Activated T-cell treated with anti-CD3 and anti-CD28 coated beads, Interleukin-2, amount 50 U/mL, for 4 hours (primary cell): ENCODE data around the gene LRRK1. TPM values are rescaled to one million over a fixed set of nuclear protein-coding genes. Genes with fewer than 3 reads are reported as not detected.
"Not testable (repeated sequence)": the region's sequence is repeated elsewhere in the genome, so short reads cannot be mapped to it uniquely, and the experiment has no call there.

Source experiments
- ATAC-seq, 2 donors: fragments of 200-7000 bp; cut with Tn5 transposase; one replicate each; pipeline ENCODE4 v1.10.0; 2021
- DNase-seq: peaks from one replicate; pipeline ENCODE4 v3.0.0-alpha.2; 2020
- H3K27me3 Mint-ChIP-seq: one replicate; pipeline ENCODE4 v1.8.0; 2021; ENCODE audit warnings: low read depth, mixed read lengths
- H3K36me3 Mint-ChIP-seq: one replicate; pipeline ENCODE4 v1.8.0; 2022; ENCODE audit warnings: mixed read lengths; ENCODE audit not compliant: insufficient read depth
- H3K4me1 Mint-ChIP-seq: one replicate; pipeline ENCODE4 v1.8.0; 2021; ENCODE audit warnings: low read depth, mixed read lengths
- H3K4me3 Mint-ChIP-seq: one replicate; pipeline ENCODE4 v1.8.0; 2021; ENCODE audit warnings: mild to moderate bottlenecking, moderate library complexity, mixed read lengths
- H3K9me3 Mint-ChIP-seq: one replicate; pipeline ENCODE4 v1.8.0; 2021; ENCODE audit warnings: mixed read lengths
- total RNA-seq, 3 donors: library from RNA; stranded (reverse); gene quantifications; one replicate each; pipeline ENCODE4 v1.2.1, GENCODE V29; 2021

The LRRK1 gene
- total RNA-seq, 3 donors from 2014 or later: 0.55 to 1.8 (median 1.6) TPM

DNA sequence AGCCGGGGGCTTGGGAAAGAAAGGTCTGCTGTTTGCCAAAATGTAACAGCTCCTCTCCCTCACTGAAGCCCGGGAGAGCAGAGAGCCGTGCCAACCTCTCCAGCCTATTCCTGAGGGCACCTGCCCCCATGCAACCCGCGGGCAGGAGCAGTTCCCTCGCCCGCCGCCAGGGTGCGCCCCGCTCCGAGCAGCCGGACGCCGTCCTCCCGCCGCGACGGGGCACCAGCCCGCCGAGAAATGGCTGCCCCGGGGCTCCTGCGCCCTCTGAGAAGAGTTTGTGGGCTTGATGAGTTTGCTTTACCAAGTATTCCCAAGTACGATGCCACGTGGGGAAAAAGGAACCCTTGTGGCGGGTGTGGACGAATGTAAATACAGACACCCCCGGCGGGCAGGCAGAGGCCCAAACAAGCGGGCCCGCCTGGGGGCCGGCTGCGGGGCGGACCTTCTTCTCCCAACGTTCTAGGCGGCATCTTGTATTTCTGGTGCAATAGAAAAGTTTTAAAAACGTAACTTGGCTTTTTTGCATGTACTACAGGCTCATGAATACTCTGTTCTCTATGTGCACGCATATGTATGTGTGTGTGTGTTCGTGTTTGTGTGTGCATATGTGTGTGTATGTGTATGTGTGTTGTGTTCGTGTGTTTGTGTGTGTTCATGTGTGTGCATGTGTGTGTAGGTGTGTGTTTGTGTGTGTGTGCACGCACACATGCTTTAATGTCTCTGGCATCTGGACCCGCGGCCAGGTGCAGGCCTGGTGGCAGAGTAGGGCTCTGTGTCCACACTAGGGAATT lies 169.8 kb downstream of the LRRK1 start:
- Mint-ChIP-seq H3K36me3 (no peaks in the 10 kb centered on the region), H3K4me1 (no peaks in the 10 kb centered on the region), H3K4me3 (no peak overlapping the region), H3K9me3 (no peaks in the 10 kb centered on the region), H3K27me3 (peaks cover 1% of the 10 kb centered on the region)
- peak; percentile 84 for DNase-seq
- peak; percentile 90 to 95 for ATAC-seq

- H3K9me3 Mint-ChIP-seq: no peaks in the 10 kb centered on the region
- peaks cover 3% of the 10 kb centered on the region for H3K27me3 Mint-ChIP-seq
- no peak overlapping the region for H3K4me3 Mint-ChIP-seq
- no peaks in the 10 kb centered on the region for H3K4me1 Mint-ChIP-seq
- ATAC-seq: no peak
- no peaks in the 10 kb centered on the region for H3K36me3 Mint-ChIP-seq
- DNase-seq: no peak
Measured at GRCh38 chr15:101089579-101090427, 170.6 kb downstream of the LRRK1 start.

DNA sequence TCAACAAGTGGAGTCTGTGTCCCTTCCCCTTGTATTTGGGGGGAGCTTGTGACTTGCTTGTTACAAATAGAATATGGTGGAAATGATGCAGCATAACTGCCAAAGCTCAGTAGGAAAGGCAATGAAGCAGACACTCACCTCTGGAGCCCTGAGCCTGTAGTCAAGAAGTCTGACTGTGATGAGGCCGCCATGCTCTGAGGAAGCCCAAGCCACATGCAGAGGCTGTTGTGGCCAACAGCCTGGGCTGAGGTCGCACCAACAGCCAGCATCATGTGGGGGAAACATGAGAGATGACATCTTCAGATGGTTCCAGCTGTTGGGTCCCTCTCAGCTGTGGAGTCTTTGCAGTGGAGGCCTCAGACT lies 171.3 kb downstream of the LRRK1 start:
- Mint-ChIP-seq H3K4me1 (no peaks in the 10 kb centered on the region), H3K27me3 (peaks cover 1% of the 10 kb centered on the region), H3K9me3 (no peaks in the 10 kb centered on the region), H3K36me3 (no peaks in the 10 kb centered on the region), H3K4me3 (no peak overlapping the region)
- ATAC-seq: no peak
- no peak for DNase-seq

GRCh38 chr15:101091080-101092017 lies 172.2 kb downstream of the LRRK1 start:
- no peaks in the 10 kb centered on the region for H3K4me1 Mint-ChIP-seq

DNA sequence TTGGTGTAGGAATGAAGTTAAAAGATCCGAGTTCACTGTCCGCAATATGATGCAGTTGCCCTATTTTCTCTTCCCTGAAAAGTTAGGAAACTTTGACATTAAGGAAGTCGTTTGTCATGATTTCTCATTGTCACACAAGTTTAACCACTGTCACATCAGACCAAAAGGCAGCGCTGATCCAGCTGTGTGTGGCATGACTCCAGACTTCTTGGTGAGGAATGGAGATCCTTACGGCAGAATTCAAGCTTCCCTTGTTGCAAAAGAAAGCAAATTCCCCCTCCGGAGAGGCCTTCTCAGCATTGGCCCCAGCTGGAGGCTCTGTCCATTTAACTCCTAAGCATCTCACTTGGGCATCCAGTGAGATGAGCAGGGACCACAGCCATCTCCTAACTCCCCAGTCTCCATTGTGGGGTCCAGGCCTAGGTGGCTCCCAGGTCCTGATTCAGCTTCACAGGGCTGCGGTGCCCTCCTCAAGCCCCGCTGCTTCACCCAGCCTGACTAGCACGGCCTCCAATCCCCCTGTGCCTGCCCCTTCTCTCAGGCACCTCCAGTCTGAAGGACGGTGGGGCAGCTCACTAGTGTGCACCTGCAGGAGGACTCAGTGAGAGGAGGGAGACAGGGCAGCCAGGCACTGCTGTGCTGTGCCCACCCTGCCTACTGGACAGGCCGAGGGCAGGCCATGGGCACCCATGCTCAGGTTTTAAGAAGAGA lies 173.2 kb downstream of the LRRK1 start:
- no peaks in the 10 kb centered on the region for H3K9me3 Mint-ChIP-seq
- H3K4me3 Mint-ChIP-seq: no peak overlapping the region
- H3K4me1 Mint-ChIP-seq: no peaks in the 10 kb centered on the region

More at GRCh38 chr15:101091080-101092017, 172.2 kb downstream of the LRRK1 start:
- no peaks in the 10 kb centered on the region for H3K9me3 Mint-ChIP-seq
- H3K27me3 Mint-ChIP-seq: peaks cover 1% of the 10 kb centered on the region
- H3K4me3 Mint-ChIP-seq: no peak overlapping the region
- DNase-seq (no peak), ATAC-seq (no peak)
- H3K36me3 Mint-ChIP-seq: no peaks in the 10 kb centered on the region

DNA sequence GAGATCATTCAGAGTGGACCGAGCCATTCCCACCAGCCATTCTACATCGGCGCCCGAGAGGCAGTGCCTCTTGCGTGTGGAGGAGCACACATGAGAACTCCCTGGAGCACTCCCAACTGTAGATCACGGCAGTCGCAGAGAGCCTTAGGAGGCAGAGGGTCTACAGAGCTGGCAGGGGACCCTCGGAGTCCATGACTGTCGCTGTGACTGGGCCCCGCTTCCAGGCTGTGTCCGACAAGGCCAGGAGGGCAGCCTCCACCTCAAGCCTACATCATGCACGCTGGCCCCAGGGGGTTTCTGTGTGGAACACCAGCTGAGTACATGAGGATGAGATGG lies 173.7 kb downstream of the LRRK1 start:
- Mint-ChIP-seq H3K36me3 (no peaks in the 10 kb centered on the region), H3K27me3 (peaks cover 1% of the 10 kb centered on the region), H3K4me3 (no peak overlapping the region), H3K9me3 (no peaks in the 10 kb centered on the region), H3K4me1 (no peaks in the 10 kb centered on the region)
- DNase-seq (no peak), ATAC-seq (no peak)

More for the DNA sequence above, 173.2 kb downstream of the LRRK1 start:
- DNase-seq (no peak), ATAC-seq (no peak)
- H3K36me3 Mint-ChIP-seq: no peaks in the 10 kb centered on the region
- H3K27me3 Mint-ChIP-seq: peaks cover 1% of the 10 kb centered on the region

GRCh38 chr15:101093958-101094357 lies 174.8 kb downstream of the LRRK1 start:
- no peaks in the 10 kb centered on the region for H3K9me3 Mint-ChIP-seq
- no peak overlapping the region for H3K4me3 Mint-ChIP-seq
- H3K27me3 Mint-ChIP-seq: peaks cover 1% of the 10 kb centered on the region
- H3K4me1 Mint-ChIP-seq: no peaks in the 10 kb centered on the region
- ATAC-seq: peak; percentile 48 to 83
- H3K36me3 Mint-ChIP-seq: no peaks in the 10 kb centered on the region
- DNase-seq: no peak

DNA sequence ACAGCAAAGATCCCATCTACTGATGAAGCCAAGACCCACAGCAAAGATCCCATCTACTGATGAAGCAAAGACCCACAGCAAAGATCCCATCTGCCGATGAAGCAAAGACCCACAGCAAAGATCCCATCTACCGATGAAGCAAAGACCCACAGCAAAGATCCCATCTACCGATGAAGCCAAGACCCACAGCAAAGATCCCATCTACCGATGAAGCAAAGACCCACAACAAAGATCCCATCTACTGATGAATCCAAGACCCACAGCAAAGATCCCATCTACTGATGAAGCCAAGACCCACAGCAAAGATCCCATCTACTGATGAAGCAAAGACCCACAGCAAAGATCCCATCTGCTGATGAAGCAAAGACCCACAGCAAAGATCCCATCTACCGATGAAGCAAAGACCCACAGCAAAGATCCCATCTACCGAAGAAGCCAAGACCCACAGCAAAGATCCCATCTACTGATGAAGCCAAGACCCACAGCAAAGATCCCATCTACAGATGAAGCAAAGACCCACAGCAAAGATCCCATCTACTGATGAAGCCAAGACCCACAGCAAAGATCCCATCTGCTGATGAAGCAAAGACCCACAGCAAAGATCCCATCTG lies 176.7 kb downstream of the LRRK1 start:
- not testable (repeated sequence) for DNase-seq, H3K4me3 Mint-ChIP-seq, H3K27me3 Mint-ChIP-seq, H3K4me1 Mint-ChIP-seq, H3K9me3 Mint-ChIP-seq, H3K36me3 Mint-ChIP-seq, ATAC-seq

GRCh38 chr15:101097111-101097510 lies 178.0 kb downstream of the LRRK1 start:
- ATAC-seq (no peak), DNase-seq (no peak)
- no peaks in the 10 kb centered on the region for H3K4me1 Mint-ChIP-seq
- peaks cover 1% of the 10 kb centered on the region for H3K27me3 Mint-ChIP-seq
- H3K9me3 Mint-ChIP-seq: peaks cover 4% of the 10 kb centered on the region
- H3K4me3 Mint-ChIP-seq: no peak overlapping the region
- H3K36me3 Mint-ChIP-seq: no peaks in the 10 kb centered on the region

GRCh38 chr15:101099183-101099582 lies 180.0 kb downstream of the LRRK1 start:
- Mint-ChIP-seq H3K4me3 (no peak overlapping the region), H3K27me3 (peaks cover 1% of the 10 kb centered on the region), H3K4me1 (no peaks in the 10 kb centered on the region), H3K36me3 (no peaks in the 10 kb centered on the region), H3K9me3 (peaks cover 4% of the 10 kb centered on the region)
- ATAC-seq (peak in 1 of 2 donors; percentile 38), DNase-seq (no peak)

DNA sequence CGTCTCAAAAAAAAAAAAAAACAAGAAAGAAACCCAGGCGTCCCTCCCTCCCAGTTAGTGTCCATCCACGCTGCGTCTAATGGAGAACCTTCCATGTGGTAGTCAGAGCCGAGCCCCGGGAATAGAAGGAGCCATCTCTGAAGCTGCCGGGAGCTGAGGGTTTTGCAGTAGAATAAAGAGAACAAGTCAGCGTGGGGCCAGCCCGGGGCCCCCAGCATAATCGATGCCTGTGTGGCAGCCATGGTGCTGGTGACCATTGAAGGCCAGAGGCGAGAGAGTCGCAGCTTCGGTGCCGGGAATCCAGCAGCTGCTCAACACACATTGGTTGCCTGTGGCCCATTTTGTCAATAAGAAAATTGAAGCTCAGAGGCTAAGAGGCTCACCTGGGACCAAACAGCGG lies 181.0 kb downstream of the LRRK1 start:
- no peak for ATAC-seq
- no peaks in the 10 kb centered on the region for H3K4me1 Mint-ChIP-seq
- H3K36me3 Mint-ChIP-seq: no peaks in the 10 kb centered on the region
- no peak overlapping the region for H3K4me3 Mint-ChIP-seq
- H3K27me3 Mint-ChIP-seq: no peaks in the 10 kb centered on the region
- DNase-seq: no peak
- peaks cover 4% of the 10 kb centered on the region for H3K9me3 Mint-ChIP-seq

DNA sequence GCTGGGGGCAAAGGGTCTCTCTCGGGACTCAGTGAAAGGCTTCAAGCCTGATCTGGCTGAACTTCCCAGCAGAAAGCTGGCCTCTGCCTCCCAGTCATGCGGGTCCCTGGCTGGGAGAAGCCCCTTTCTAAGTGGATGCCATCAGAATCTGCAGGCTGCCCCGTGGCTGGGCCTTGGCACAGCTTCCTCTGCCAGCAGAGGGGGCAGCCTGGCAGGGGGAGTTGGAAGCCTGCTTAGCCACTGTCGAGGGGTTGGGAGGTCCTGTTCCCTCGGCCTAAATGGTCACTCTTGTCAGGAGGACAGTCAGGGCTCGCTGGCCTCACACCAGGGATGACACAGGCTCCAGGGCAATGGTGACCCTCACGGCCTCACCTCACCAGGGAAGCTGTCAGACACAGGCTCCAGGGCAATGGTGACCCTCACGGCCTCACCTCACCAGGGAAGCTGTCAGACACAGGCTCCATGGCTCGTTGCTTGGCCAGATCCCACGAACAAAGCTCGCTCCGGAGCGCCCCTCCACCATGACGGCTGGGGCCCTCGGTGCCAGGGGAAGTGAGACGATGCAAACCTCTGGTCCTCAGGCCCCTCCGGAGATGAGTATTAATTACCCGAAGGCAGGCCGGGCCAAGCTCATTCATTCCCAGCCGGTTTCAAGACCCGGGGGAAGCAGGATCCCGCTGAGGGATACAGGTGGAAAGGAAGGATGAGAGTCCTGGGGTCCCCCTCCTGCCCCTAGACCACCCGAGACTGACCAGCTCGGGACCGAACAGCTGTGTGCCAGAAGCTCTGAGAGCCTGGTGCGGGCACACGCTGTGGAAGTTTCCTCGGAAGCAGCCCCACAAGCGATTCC lies 181.7 kb downstream of the LRRK1 start:
- no peaks in the 10 kb centered on the region for H3K27me3 Mint-ChIP-seq
- H3K4me3 Mint-ChIP-seq: no peak overlapping the region
- H3K4me1 Mint-ChIP-seq: no peaks in the 10 kb centered on the region
- peaks cover 4% of the 10 kb centered on the region for H3K9me3 Mint-ChIP-seq
- DNase-seq (no peak), ATAC-seq (no peak)
- H3K36me3 Mint-ChIP-seq: no peaks in the 10 kb centered on the region

DNA sequence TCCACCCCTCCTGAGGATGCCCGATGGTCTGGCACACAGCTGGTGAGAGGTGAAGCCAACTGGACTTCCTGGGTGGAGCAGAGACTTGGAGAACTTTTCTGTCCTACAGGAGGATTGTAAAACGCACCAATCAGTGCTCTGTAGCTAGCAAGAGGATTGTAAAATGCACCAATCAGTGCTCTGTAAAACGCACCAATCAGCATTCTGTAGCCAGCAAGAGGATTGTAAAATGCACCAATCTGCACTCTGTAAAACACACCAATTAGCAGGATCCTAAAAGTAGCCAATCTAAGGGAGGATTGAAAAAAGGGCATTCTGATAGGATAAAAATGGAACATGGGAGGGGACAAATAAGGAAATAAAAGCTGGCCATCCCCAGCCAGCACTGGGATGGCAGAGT lies 182.5 kb downstream of the LRRK1 start:
- Mint-ChIP-seq H3K36me3 (no peaks in the 10 kb centered on the region), H3K4me3 (no peak overlapping the region), H3K27me3 (no peaks in the 10 kb centered on the region), H3K4me1 (no peaks in the 10 kb centered on the region), H3K9me3 (peaks cover 4% of the 10 kb centered on the region)
- DNase-seq (no peak), ATAC-seq (no peak)
